Measurements from ENCODE around the gene POLA2.

DNA sequence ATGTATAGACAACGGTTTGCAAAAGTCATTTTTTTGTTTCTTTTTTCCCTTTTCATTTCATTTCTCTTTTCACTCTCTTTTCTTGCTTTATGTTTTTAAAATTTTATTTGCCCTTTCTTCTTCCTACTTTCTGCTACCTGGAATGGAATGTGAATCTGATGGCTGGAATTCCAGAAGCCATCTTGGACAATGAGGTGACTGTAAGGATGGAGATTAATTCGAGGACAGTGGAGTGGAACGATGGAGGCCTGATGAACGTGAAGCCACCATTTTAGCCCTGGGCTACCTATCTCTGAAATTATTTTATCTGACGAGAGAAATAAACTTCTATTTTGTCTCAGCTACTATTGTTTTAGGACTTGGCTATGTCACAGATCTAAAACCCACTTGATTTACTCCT lies 2.8 kb upstream of the POLA2 start:
- no peak for TF ChIP-seq CTCF (IDR thresholded peaks at IDR 0.05; ENCODE audit: insufficient read depth, low read depth, low read length)
- TF ChIP-seq EZH2 (IDR thresholded peaks at IDR 0.05; ENCODE audit: insufficient read depth, low read length) = no peak

All from astrocyte (in vitro differentiated cells and primary cell).